Heart left ventricle (tissue), 16 donors: ENCODE results near the gene EIF5B. TPM values are rescaled to one million over a fixed set of nuclear protein-coding genes. Genes with fewer than 3 reads are reported as not detected.
"Not testable (repeated sequence)": the region's sequence is repeated elsewhere in the genome, so short reads cannot be mapped to it uniquely, and the experiment has no call there.

Experiments
- ATAC-seq, 4 donors: fragments of 200-7000 bp; cut with Tn5 transposase; one replicate each; pipeline ENCODE4 v1.9.1; 2020 to 2022; ENCODE audit warnings: moderate library complexity in 4 of 4, mild to moderate bottlenecking in 3 of 4, moderate number of reproducible peaks in 1 of 4
- DNase-seq, 5 donors: peaks; one replicate each; pipeline ENCODE4 v3.0.0-alpha.2; 2020
- H3K27ac ChIP-seq, 12 donors: fragments of 200-600 bp; sonication (generic) in 4 of 12; one replicate each; pipeline versions ENCODE4 v1.5.0 to v1.8.0; 2016 to 2022; ENCODE audit warnings: mild to moderate bottlenecking in 2 of 12
- H3K27me3 ChIP-seq, 9 donors: fragments of 200-600 bp; sonication (generic) in 2 of 9; one replicate each; pipeline versions ENCODE4 v1.5.1 to v1.8.0; 2016 to 2022; ENCODE audit warnings: mild to moderate bottlenecking in 3 of 9
- H3K36me3 ChIP-seq, 9 donors: fragments of 200-600 bp; sonication (generic) in 2 of 9; one replicate each; pipeline versions ENCODE4 v1.5.0 to v1.8.0; 2018 to 2022; ENCODE audit warnings: mild to moderate bottlenecking in 2 of 9
- H3K4me1 ChIP-seq, 12 donors: fragments of 200-600 bp; sonication (generic) in 4 of 12; one replicate each; pipeline versions ENCODE4 v1.5.0 to v1.8.0; 2016 to 2022; ENCODE audit warnings: mild to moderate bottlenecking in 3 of 12
- H3K4me3 ChIP-seq, 12 donors: fragments of 200-600 bp; sonication (generic) in 4 of 12; one replicate each; pipeline versions ENCODE4 v1.5.0 to v1.8.0; 2017 to 2022; ENCODE audit warnings: mild to moderate bottlenecking in 9 of 12, moderate library complexity in 4 of 12
- H3K9me3 ChIP-seq, 12 donors: fragments of 200-600 bp; sonication (generic) in 4 of 12; one replicate each; pipeline versions ENCODE4 v1.5.0 to v1.8.0; 2016 to 2022; ENCODE audit warnings: mild to moderate bottlenecking in 1 of 12
- CTCF ChIP-seq, 12 donors: fragments of 200-600 bp; sonication (generic) in 4 of 12; IDR thresholded peaks; one replicate each; pipeline versions ENCODE4 v1.5.0 to v1.8.0; 2018 to 2022; ENCODE audit warnings: antibody characterized with exemption in 12 of 12, mild to moderate bottlenecking in 5 of 12
- POLR2A ChIP-seq, 2 donors: fragments of 450-650 bp; IDR thresholded peaks; one replicate each; pipeline ENCODE4 v1.6.1; 2017; ENCODE audit warnings: antibody characterized with exemption in 2 of 2, mild to moderate bottlenecking in 2 of 2, moderate library complexity in 2 of 2
- WGBS, 4 donors: extraction: QIAGEN DNeasy Blood & Tissue Kit in 2 of 4; methylation state at CpG; one replicate each; pipeline versions ENCODE4 v1.1.5 to v1.1.7; 2013 to 2018; 5-methylcytosine and 5-hydroxymethylcytosine counted together
- intact Hi-C, 10 donors: fragments of 100-400 bp; cut with DNase I; formaldehyde crosslinking; loops; one replicate each; pipeline versions ENCODE4 v1.11.1 to v1.14.2; 2022
- long read RNA-seq, 3 donors: library from polyadenylated mRNA; unstranded; transcript quantifications; one replicate each; pipeline ENCODE4 v2.0.0, GENCODE V29; 2020 to 2021
- polyA plus RNA-seq, 2 donors: library from polyadenylated mRNA; stranded (reverse); fragments of 200-250 nt; gene quantifications; one replicate each; pipeline ENCODE4 v1.2.3, GENCODE V29; 2013
- total RNA-seq, 9 donors: library from RNA; depleted of rRNA in 2 of 9; stranded (reverse); fragments of >200 nt in 2 of 9; fragmentation: NEBNext Ultra II Directional in 3 of 9; extraction: Animal tissue kit (Norgen Biotek cat#: 25700) in 3 of 9; gene quantifications; one replicate each; pipeline versions ENCODE4 v1.1.0 to v1.2.4, GENCODE V29; 2016 to 2023
- donor health status: ischemic (EF 13 %, LVEDD 7.1; RV severe dilation, severe dysfunction).
- donor health status: healthy with polysubstance abuse.
- donor health status: DM: no; HTN: yes; CAD: no.
- donor health status: DM: no; HTN: no; CAD: no.
- donor health status: ischemic (EF 25% LVEDD 6.9; RV normal size, moderate dysfunction).
- donor health status: ischemic (EF 25% LVEDD 5.7; RV mildly dilated, moderate dysfunction).
- donor health status: healthy.
- donor health status: DM: yes; HTN: yes; CAD: no.
- donor health status: ischemic (EF 35%, LVEDD 5.7; RV mildly dilated, moderate dysfunction).
- donor health status: nonischemic (EF 11% LVEDD 7.7; RV severe dilation, severe dysfunction).
- donor health status: DM: yes; HTN: yes; CAD: no.
- donor health status: PGD.
- donor health status: ischemic (EF 29% LVEDD 5.4; RV normal size, mild dysfunction).
- donor health status: nonischemic (EF 23%, LVEDD 6.1; RV moderate dilation, normal function).

The EIF5B gene
- total RNA-seq, result 100 to 1,000 TPM in 2 of 9 donors, 10 to 100 TPM in 7; 56.1 to 165 (median 86.8) TPM
- 100 to 1,000 TPM; 109 to 115 TPM for polyA plus RNA-seq
- long read RNA-seq, donor 1, partial matches to known transcripts, result 115 of 119 reads
- long read RNA-seq, donor 1, other reads (novel, unspliced or antisense), result 4 of 119 reads
- long read RNA-seq, donor 2, partial matches to known transcripts, result 304 of 314 reads
- long read RNA-seq, donor 2, other reads (novel, unspliced or antisense), result 10 of 314 reads
- long read RNA-seq, donor 3, partial matches to known transcripts, result 251 of 258 reads
- long read RNA-seq, donor 3, other reads (novel, unspliced or antisense), result 7 of 258 reads

GRCh38 chr2:99337113-99338028, at the start of gene EIF5B:
EIF5B (plus strand) TSS chr2:99337389; CDS start chr2:99337555, 166 bp downstream.
- TF ChIP-seq CTCF (IDR thresholded peaks at IDR 0.05) (peak; percentile 36 to 95 (median 74)), POLR2A (IDR thresholded peaks at IDR 0.05) (peak in 1 of 2 donors; percentile 59)
- Histone ChIP-seq H3K27me3 (no peaks in the 10 kb centered on the region), H3K27ac (peak within 1 kb of the TSS; percentile 76 to 97 (median 92)), H3K4me1 (peaks cover 3 to 61% (median 36%) of the 10 kb centered on the region in 12 donors), H3K36me3 (peaks cover 0 to 15% (median 8%) of the 10 kb centered on the region in 9 donors), H3K9me3 (no peaks in the 10 kb centered on the region), H3K4me3 (peak within 1 kb of the TSS; percentile 48 to 96 (median 82))
- intact Hi-C loops, result loop anchor here (1.0 to 10.0 kb wide), 9 partner anchors 65 to 183 kb away; partner anchors contain the start of genes REV1 (in 8 of the 10), MITD1 (in 6 of the 10), MRPL30 (in 6 of the 10) and LIPT1 (in 2 of the 10)
- DNase-seq (peak; percentile 96 to 99 (median 98)), ATAC-seq (peak; percentile 89 to 94 (median 92))
- 0% methylated on average over 60 to 87 of the region's 87 CpGs for WGBS, 4 donors

- ATAC-seq, result no peak
- Histone ChIP-seq H3K4me1 (no peaks in the 10 kb centered on the region), H3K36me3 (peaks cover 0 to 14% (median 6%) of the 10 kb centered on the region in 9 donors), H3K4me3 (no peak overlapping the region), H3K9me3 (no peaks in the 10 kb centered on the region), H3K27me3 (no peaks in the 10 kb centered on the region), H3K27ac (no peak overlapping the region)
- intact Hi-C loops, result no loop called here
- no peak for TF ChIP-seq CTCF (IDR thresholded peaks at IDR 0.05)
- 64 to 88% (median 77%) methylated on average over 2 of the region's 2 CpGs for WGBS, 4 donors
- DNase-seq, result no peak
Observed at GRCh38 chr2:99297994-99298393, 39.2 kb upstream of the EIF5B start.

- no peak overlapping the region for H3K27ac ChIP-seq
Observed at GRCh38 chr2:99299580-99299979, 37.6 kb upstream of the EIF5B start.

GRCh38 chr2:99301097-99301496, 36.1 kb upstream of the EIF5B start, which contains the start of gene LYG1:
LYG1 (minus strand) TSS chr2:99301197; CDS start chr2:99295670, 5,527 bp downstream.
- ATAC-seq, intact Hi-C loops, H3K27me3 ChIP-seq, H3K9me3 ChIP-seq, H3K4me1 ChIP-seq, H3K27ac ChIP-seq, H3K4me3 ChIP-seq, DNase-seq: not testable (repeated sequence)
- H3K36me3 ChIP-seq, result peaks cover 0 to 25% (median 13%) of the 10 kb centered on the region in 9 donors
- WGBS, 4 donors, result 88 to 95% (median 92%) methylated on average over 2 of the region's 2 CpGs

More at GRCh38 chr2:99299580-99299979, 37.6 kb upstream of the EIF5B start:
- WGBS, 4 donors, result 94 to 97% (median 97%) methylated on average over 7 of the region's 7 CpGs
- intact Hi-C loops, result no loop called here
- ATAC-seq (no peak), DNase-seq (no peak)
- TF ChIP-seq CTCF (IDR thresholded peaks at IDR 0.05) (no peak), POLR2A (IDR thresholded peaks at IDR 0.05) (no peak)
- H3K36me3 ChIP-seq, result peaks cover 0 to 22% (median 11%) of the 10 kb centered on the region in 9 donors
- H3K9me3 ChIP-seq, result no peaks in the 10 kb centered on the region
- H3K4me3 ChIP-seq, result no peak overlapping the region
- H3K4me1 ChIP-seq, result no peaks in the 10 kb centered on the region
- H3K27me3 ChIP-seq, result no peaks in the 10 kb centered on the region
